NCI-H2171 treated with DMSO at 0.1 percent for 48 hours (cell line): ENCODE data around the gene TUFM.
"Not testable (repeated sequence)": the region's sequence is repeated elsewhere in the genome, so short reads cannot be mapped to it uniquely, and the experiment has no call there.

Experiments used
- DNase-seq: peaks from one replicate; lab custom pipeline; 2025; lab: John Stamatoyannopoulos, UW

The TUFM gene

DNA sequence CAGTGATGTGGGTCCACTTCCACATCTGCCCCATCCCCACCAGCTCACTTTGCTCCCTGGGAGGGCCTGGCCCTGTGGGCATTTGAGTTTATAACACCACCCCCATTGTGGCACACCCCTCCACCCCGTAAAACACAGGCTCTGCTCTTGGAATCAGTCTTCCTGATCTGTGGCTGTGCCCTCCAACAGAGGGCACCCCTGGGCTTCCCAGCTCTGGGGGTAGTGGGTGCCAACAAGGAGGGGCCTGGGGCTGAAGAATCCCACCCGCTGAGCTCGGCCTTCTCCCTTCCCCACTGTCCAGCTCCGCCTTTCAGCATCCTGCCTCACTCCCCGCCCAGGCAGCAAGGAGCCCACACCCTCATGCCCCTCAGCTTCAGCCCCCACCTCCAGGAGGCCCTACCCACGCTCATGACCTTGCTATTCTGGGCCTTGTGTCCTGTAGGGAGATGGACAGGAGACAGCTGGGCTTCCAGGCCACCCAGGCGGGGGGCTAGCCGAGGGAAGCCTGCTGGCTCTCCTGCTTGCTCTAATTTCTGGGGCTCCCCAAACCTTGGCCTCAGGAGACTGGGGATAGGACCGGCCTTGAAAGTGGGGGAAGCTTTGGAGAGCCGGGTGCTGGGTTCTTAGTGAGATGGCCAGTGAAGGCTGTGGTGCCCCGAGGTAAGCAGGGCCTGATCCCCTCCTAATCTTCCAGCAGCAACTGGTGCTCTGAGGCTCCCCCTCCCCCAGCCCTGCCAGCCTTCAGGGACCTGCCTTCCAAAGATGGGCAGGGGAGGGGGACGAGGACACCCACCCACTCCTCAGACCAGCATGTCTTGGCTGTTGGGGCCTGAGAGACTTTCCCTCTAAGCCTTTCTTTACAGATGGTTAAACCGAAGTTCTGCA lies 29.2 kb upstream of the TUFM start:
- no peak for DNase-seq

- DNase-seq = no peak
Measured at GRCh38 chr16:28874406-28874805, 28.3 kb upstream of the TUFM start.

GRCh38 chr16:28873543-28874201 lies 27.5 kb upstream of the TUFM start:
- no peak for DNase-seq

DNA sequence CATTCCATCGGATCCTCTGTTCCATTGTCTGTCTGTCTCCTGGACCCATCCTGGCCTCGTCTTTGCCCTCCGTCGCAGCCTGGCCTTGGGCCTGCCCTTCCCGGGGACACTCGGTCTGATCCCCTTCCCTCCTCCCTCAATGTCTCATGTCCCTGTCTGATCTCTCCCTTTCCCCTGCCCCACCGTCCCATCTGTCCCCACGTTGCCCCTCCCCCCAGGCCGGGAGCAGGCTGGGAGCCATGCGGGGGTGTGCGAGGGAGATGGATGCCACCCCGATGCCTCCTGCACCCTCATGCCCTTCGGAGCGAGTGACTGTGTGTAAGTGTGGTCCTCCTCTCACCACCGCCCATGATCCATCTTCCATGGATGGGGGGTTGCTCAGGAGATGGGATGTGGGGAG lies 26.8 kb upstream of the TUFM start:
- DNase-seq = no peak

GRCh38 chr16:28869201-28869600 lies 23.1 kb upstream of the TUFM start:
- DNase-seq = no peak

GRCh38 chr16:28867646-28868045 lies 21.5 kb upstream of the TUFM start:
- not testable (repeated sequence) for DNase-seq

DNA sequence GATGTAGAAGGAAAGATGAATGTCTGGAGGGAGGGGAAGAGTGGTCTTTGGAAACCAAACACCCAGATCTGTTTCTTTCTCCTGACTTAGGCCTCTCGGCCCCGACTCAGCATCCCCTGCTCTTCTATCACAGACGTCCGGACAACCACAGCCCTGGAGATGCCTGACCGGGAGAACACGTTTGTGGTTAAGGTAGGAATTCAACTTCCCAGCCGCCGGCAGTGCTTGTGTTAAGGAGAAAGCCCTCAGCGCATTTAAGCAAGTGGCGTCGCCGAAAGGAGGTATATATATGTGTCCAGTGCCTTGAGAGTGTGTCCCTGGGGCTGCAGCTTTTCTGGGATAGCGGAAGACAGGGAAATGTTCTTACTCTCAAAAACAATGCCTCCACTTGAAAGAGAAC lies 21.1 kb upstream of the TUFM start:
- no peak for DNase-seq

- DNase-seq = no peak
Measured at GRCh38 chr16:28866454-28866804, 20.3 kb upstream of the TUFM start.

DNA sequence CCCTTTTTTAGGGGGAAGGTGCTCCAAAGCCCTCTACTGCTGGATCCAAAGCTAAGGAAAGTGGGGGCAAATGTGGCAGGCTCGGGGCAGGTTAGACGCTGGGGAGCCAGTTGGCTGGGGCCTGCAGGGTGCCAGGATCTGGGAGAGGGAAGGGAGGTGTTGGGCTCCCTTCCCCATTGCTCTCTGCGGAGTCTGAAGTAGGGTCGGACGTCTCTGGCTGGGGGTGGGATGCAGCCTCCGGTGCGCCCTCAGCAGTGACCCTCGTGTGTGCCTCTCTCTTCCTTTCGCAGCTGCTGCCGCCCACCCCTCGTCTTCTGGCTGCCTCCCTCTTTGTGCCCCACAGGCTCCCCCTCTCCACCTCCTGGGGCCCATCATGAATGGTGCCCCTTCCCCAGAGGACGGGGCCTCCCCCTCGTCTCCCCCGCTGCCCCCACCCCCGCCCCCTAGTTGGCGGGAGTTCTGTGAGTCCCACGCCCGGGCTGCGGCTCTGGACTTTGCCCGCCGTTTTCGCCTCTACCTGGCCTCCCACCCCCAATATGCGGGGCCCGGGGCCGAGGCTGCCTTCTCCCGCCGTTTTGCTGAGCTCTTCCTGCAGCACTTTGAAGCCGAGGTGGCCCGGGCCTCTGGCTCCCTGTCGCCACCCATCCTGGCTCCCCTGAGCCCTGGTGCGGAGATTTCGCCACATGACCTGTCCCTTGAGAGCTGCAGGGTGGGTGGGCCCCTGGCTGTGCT lies 19.7 kb upstream of the TUFM start:
- DNase-seq = no peak

DNA sequence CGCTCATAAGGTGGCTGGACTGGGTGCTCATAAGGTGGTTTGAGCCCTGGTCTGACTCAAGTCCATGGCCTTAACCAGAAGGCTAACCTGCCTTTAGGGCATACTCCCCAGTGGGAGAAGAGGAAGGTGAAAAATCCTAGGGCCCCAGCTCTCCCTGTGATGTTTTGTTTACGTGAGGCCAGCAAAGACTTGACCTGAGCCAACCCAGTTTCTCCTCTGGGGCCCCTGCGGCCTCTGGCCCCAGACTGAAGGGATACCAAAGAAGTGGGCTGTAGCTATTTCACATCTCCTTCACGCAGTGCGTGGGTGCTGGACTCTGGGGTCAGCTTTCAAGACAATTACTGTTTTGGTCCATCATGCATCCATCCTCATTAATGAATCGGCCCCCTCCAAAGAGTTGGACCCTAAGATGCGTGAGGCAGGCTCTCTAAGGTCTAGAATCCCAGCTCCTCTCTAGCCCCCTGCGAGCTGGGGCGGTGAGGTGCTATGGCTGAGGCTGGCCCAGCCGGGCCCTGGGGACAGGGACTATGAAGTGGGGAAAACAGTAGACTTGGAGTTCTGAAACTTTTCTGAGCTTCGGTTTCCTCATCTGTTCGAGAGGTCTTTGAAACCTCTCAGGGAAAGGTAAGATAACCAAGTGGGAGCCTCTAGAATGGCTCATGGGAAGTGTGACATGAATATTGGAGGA lies 19.0 kb upstream of the TUFM start:
- DNase-seq = no peak

GRCh38 chr16:28863929-28864793 lies 18.0 kb upstream of the TUFM start:
- no peak for DNase-seq

DNA sequence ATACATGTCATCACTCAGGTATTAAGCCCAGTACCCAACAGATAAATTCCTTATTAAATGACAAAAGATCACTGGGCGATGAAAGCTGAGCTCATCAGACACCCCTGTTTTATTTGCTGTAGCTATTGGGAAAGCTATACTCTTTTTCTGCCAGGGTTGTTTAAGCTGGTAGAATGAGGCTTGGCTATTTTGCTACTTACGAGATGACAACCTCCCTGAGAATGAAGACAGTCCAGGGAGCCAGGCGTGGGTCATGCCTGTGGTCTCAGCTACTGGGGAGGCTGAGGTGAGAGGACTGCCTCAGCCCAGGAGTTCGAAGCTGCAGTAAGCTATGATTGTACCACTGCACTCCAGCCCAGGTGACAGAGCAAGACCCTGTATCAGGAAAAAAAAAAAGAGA lies 13.2 kb upstream of the TUFM start:
- no peak for DNase-seq

- DNase-seq = no peak
Measured at GRCh38 chr16:28858421-28858820, 12.3 kb upstream of the TUFM start.

GRCh38 chr16:28846933-28847273 lies 755 bp upstream of the TUFM start:
- DNase-seq = no peak

- DNase-seq = no peak
Measured at GRCh38 chr16:28845761-28846079, 428 bp downstream of the TUFM start.

DNA sequence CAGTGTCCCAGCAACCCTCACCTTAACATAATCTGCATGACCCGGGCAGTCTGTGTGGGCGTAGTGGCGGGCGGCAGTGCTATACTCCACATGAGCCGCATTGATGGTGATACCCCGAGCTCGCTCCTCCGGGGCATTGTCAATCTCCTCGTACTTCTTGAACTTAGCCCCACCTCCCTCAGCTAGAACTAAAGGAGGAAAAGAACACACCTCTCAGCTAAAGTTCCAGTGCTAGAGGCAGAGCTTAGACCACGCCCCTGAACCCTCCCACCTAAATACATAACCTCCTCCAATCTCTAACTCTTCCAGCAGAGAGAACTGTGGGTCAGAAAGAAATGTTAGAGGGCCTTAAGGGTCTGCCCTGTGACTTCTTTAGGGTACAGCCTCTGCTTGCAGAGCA lies 855 bp downstream of the TUFM start:
- DNase-seq = peak; percentile 25

- DNase-seq = no peak
Measured at GRCh38 chr16:28844226-28844885, 1.8 kb downstream of the TUFM start.

GRCh38 chr16:28843766-28844165 lies 2.4 kb downstream of the TUFM start:
- no peak for DNase-seq

GRCh38 chr16:28842696-28843095 lies 3.5 kb downstream of the TUFM start:
- no peak for DNase-seq

DNA sequence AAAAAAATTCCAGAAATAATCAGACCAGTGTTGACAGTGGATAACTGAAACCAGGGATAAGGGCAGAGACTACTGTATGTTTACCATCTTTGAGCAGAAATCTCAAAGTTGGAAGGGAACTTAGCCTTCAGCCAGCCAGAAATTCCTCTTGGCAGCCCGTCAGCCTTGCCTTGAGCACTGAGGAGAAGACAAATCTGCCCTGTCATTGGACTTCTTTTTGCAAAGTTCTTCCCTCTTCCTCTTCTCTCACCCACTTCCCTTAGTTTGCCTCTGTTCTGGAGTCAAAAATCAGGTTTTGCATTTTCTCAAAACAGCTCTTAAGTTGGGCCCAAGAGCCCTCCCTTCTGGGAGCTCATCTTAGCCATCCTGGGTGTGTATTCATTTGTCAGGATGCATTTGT lies 6.2 kb downstream of the TUFM start:
- DNase-seq = no peak

DNA sequence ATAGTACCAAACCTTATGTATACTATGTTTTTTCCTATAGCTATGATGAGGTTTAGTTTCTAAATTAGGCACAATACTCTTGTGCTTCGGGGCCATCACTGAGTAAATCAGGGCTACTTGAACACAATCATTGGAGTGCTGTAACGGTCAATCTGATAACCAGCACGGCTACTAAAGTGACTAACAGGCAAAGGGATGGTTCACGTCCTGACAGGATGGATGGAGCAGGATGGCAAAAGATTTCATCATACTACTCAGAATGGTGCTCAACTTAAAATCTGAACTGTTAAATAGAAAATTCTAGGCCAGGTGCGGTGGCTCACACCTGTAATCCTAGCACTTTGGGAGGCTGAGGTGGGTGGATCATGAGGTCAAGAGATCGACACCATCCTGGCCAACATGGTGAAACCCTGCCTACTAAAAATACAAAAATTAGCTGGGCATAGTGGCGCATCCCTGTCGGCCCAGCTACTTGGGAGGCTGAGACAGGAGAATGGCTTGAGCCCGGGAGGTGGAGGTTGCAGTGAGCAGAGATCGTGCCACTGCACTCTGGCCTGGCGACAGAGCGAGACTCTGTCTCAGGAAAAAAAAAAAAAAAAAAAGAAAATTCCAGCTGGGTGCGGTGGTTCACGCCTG lies 7.0 kb downstream of the TUFM start:
- DNase-seq = no peak
